Activated T-cell treated with anti-CD3 and anti-CD28 coated beads, Interleukin-2, amount 50 U/mL, for 1 hour (primary cell): ENCODE data around the gene MIEN1.
"Not testable (repeated sequence)": the region's sequence is repeated elsewhere in the genome, so short reads cannot be mapped to it uniquely, and the experiment has no call there.

Experiments
- DNase-seq: peaks from one replicate; pipeline ENCODE4 v3.0.0-alpha.2; 2020

The MIEN1 gene

GRCh38 chr17:39730095-39730921 lies at the start of gene MIEN1:
Gene MIEN1, minus strand, starts transcription at chr17:39730532. Its CDS starts 37 bp downstream, at chr17:39730495.
- peak; percentile 99 for DNase-seq

GRCh38 chr17:39777534-39778365 lies 47.4 kb upstream of the MIEN1 start:
- no peak for DNase-seq

GRCh38 chr17:39776252-39776651 lies 45.9 kb upstream of the MIEN1 start:
- no peak for DNase-seq

GRCh38 chr17:39775031-39775430 lies 44.7 kb upstream of the MIEN1 start:
- DNase-seq = no peak

- DNase-seq = peak; percentile 34
Measured at GRCh38 chr17:39774047-39774446, 43.7 kb upstream of the MIEN1 start.

GRCh38 chr17:39772987-39773934 lies 42.9 kb upstream of the MIEN1 start:
- no peak for DNase-seq

GRCh38 chr17:39772415-39772814 lies 42.1 kb upstream of the MIEN1 start:
- no peak for DNase-seq

- DNase-seq = peak; percentile 41
Measured at GRCh38 chr17:39769974-39770587, 39.7 kb upstream of the MIEN1 start.

GRCh38 chr17:39767147-39767546 lies 36.8 kb upstream of the MIEN1 start:
- no peak for DNase-seq

- no peak for DNase-seq
Measured at GRCh38 chr17:39765766-39766165, 35.4 kb upstream of the MIEN1 start.

- no peak for DNase-seq
Measured at GRCh38 chr17:39765175-39765574, 34.8 kb upstream of the MIEN1 start.

GRCh38 chr17:39764171-39764570 lies 33.8 kb upstream of the MIEN1 start:
- not testable (repeated sequence) for DNase-seq

- DNase-seq = no peak
Measured at GRCh38 chr17:39763051-39763820, 32.9 kb upstream of the MIEN1 start.

GRCh38 chr17:39761861-39762496 lies 31.6 kb upstream of the MIEN1 start:
- DNase-seq = no peak

- DNase-seq = no peak
Measured at GRCh38 chr17:39759204-39759603, 28.9 kb upstream of the MIEN1 start.

- peak; percentile 64 for DNase-seq
Measured at GRCh38 chr17:39757931-39758873, 27.9 kb upstream of the MIEN1 start.

- no peak for DNase-seq
Measured at GRCh38 chr17:39757176-39757662, 26.9 kb upstream of the MIEN1 start.

- no peak for DNase-seq
Measured at GRCh38 chr17:39756380-39757079, 26.2 kb upstream of the MIEN1 start.
